Measurements from ENCODE around the gene SUPT7L. TPM values are rescaled to one million over a fixed set of nuclear protein-coding genes. Genes with fewer than 3 reads are reported as not detected.
A peak's percentile ranks its signal among the peaks of the same experiment; 100 is the strongest.

The SUPT7L gene
- total and polyA plus RNA-seq, 2 of the 13 experiments (the other 11 are each of a cell fraction or from before 2014, with no cell fraction given): 32.9 to 77.5 TPM

DNA sequence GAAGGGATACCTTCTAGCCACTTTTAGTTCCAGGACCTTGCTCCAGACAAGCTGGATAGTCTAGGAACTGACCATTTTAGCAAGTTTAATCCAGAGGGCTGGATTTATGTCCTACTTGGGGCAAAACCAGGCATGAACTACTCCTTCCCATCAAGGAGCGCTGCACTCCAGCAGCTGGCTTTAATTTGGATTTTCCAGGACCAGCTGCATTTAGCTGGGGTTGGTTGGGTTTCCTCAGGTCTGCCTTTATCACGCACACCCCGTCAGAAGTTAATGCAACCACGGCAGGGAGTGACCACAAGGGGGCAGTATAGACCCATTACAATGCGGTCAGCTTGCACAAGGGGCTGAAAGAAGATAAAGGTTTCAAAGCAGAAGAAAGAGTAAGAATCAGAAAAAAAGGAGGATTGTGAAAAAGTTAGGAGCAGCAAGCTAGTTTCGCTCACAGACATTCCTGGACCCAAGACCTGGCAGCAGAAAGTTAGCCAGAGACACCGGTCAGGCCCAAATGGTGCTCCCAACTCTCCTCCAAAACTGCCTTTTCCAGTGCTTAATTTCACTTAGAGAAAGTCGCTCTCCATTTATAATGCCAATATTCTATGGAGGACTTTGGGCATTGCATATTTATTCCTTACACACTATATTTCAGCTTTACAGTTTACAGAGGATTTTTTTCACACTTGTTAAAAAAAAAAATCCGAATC, 40.4 kb upstream of the SUPT7L start (continued):
- TF ChIP-seq ZNF550 (CRISPR knock-in tag; IDR thresholded peaks at IDR 0.05; ENCODE audit: borderline replicate concordance) (no peak), CREM (IDR thresholded peaks at IDR 0.05) (no peak), CREM (CRISPR knock-in tag; IDR thresholded peaks at IDR 0.05) (no peak), ZNF468 (CRISPR knock-in tag; IDR thresholded peaks at IDR 0.05) (no peak), KAT2B (IDR thresholded peaks at IDR 0.05; ENCODE audit: borderline replicate concordance, low read depth, low read length) (no peak), ZNF772 (CRISPR knock-in tag; IDR thresholded peaks at IDR 0.05) (no peak), AGO2 (optimal IDR thresholded peaks at IDR 0.05; ENCODE audit: low read depth, low read length) (no peak), CENPX (CRISPR knock-in tag; IDR thresholded peaks at IDR 0.05) (no peak), KLF15 (CRISPR knock-in tag; IDR thresholded peaks at IDR 0.05; ENCODE audit: borderline replicate concordance) (no peak), PAF1 (CRISPR knock-in tag; IDR thresholded peaks at IDR 0.05) (no peak), ZNF253 (CRISPR knock-in tag; IDR thresholded peaks at IDR 0.05; ENCODE audit: borderline replicate concordance) (no peak), SOX5 (CRISPR knock-in tag; IDR thresholded peaks at IDR 0.05; ENCODE audit: borderline replicate concordance) (0 out of 2 replicates have a peak, but pooled peaks have one; percentile 13), MTA1 (CRISPR knock-in tag; IDR thresholded peaks at IDR 0.05; ENCODE audit: borderline replicate concordance) (no peak)
- TF ChIP-seq, protein P1, sequence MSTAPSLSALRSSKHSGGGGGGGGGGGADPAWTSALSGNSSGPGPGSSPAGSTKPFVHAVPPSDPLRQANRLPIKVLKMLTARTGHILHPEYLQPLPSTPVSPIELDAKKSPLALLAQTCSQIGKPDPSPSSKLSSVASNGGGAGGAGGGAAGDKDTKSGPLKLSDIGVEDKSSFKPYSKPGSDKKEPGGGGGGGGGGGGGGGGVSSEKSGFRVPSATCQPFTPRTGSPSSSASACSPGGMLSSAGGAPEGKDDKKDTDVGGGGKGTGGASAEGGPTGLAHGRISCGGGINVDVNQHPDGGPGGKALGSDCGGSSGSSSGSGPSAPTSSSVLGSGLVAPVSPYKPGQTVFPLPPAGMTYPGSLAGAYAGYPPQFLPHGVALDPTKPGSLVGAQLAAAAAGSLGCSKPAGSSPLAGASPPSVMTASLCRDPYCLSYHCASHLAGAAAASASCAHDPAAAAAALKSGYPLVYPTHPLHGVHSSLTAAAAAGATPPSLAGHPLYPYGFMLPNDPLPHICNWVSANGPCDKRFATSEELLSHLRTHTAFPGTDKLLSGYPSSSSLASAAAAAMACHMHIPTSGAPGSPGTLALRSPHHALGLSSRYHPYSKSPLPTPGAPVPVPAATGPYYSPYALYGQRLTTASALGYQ (CRISPR knock-in tag; IDR thresholded peaks at IDR 0.05): no peak
- TF ChIP-seq, protein P2, sequence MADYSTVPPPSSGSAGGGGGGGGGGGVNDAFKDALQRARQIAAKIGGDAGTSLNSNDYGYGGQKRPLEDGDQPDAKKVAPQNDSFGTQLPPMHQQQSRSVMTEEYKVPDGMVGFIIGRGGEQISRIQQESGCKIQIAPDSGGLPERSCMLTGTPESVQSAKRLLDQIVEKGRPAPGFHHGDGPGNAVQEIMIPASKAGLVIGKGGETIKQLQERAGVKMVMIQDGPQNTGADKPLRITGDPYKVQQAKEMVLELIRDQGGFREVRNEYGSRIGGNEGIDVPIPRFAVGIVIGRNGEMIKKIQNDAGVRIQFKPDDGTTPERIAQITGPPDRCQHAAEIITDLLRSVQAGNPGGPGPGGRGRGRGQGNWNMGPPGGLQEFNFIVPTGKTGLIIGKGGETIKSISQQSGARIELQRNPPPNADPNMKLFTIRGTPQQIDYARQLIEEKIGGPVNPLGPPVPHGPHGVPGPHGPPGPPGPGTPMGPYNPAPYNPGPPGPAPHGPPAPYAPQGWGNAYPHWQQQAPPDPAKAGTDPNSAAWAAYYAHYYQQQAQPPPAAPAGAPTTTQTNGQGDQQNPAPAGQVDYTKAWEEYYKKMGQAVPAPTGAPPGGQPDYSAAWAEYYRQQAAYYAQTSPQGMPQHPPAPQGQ (CRISPR knock-in tag; IDR thresholded peaks at IDR 0.05; ENCODE audit: borderline replicate concordance): no peak
- TF ChIP-seq, protein P3, sequence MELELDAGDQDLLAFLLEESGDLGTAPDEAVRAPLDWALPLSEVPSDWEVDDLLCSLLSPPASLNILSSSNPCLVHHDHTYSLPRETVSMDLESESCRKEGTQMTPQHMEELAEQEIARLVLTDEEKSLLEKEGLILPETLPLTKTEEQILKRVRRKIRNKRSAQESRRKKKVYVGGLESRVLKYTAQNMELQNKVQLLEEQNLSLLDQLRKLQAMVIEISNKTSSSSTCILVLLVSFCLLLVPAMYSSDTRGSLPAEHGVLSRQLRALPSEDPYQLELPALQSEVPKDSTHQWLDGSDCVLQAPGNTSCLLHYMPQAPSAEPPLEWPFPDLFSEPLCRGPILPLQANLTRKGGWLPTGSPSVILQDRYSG (CRISPR knock-in tag; IDR thresholded peaks at IDR 0.05): 0 out of 2 replicates have a peak, but pooled peaks have one; percentile 38
- TF ChIP-seq, protein P4, sequence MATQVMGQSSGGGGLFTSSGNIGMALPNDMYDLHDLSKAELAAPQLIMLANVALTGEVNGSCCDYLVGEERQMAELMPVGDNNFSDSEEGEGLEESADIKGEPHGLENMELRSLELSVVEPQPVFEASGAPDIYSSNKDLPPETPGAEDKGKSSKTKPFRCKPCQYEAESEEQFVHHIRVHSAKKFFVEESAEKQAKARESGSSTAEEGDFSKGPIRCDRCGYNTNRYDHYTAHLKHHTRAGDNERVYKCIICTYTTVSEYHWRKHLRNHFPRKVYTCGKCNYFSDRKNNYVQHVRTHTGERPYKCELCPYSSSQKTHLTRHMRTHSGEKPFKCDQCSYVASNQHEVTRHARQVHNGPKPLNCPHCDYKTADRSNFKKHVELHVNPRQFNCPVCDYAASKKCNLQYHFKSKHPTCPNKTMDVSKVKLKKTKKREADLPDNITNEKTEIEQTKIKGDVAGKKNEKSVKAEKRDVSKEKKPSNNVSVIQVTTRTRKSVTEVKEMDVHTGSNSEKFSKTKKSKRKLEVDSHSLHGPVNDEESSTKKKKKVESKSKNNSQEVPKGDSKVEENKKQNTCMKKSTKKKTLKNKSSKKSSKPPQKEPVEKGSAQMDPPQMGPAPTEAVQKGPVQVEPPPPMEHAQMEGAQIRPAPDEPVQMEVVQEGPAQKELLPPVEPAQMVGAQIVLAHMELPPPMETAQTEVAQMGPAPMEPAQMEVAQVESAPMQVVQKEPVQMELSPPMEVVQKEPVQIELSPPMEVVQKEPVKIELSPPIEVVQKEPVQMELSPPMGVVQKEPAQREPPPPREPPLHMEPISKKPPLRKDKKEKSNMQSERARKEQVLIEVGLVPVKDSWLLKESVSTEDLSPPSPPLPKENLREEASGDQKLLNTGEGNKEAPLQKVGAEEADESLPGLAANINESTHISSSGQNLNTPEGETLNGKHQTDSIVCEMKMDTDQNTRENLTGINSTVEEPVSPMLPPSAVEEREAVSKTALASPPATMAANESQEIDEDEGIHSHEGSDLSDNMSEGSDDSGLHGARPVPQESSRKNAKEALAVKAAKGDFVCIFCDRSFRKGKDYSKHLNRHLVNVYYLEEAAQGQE (IDR thresholded peaks at IDR 0.05; ENCODE audit: borderline replicate concordance in 1 of 2, low read depth in 1 of 2, low read length in 2 of 2): no peak
- TF ChIP-seq, protein P5, sequence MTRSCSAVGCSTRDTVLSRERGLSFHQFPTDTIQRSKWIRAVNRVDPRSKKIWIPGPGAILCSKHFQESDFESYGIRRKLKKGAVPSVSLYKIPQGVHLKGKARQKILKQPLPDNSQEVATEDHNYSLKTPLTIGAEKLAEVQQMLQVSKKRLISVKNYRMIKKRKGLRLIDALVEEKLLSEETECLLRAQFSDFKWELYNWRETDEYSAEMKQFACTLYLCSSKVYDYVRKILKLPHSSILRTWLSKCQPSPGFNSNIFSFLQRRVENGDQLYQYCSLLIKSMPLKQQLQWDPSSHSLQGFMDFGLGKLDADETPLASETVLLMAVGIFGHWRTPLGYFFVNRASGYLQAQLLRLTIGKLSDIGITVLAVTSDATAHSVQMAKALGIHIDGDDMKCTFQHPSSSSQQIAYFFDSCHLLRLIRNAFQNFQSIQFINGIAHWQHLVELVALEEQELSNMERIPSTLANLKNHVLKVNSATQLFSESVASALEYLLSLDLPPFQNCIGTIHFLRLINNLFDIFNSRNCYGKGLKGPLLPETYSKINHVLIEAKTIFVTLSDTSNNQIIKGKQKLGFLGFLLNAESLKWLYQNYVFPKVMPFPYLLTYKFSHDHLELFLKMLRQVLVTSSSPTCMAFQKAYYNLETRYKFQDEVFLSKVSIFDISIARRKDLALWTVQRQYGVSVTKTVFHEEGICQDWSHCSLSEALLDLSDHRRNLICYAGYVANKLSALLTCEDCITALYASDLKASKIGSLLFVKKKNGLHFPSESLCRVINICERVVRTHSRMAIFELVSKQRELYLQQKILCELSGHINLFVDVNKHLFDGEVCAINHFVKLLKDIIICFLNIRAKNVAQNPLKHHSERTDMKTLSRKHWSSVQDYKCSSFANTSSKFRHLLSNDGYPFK (CRISPR knock-in tag; IDR thresholded peaks at IDR 0.05; ENCODE audit: borderline replicate concordance): no peak
